DMS79 (cell line): Measurements from ENCODE around the gene ICAM5.
"Not testable (repeated sequence)": the region's sequence is repeated elsewhere in the genome, so short reads cannot be mapped to it uniquely, and the experiment has no call there.

Source experiments
- DNase-seq: peaks from one replicate; lab custom pipeline; 2025; lab: John Stamatoyannopoulos, UW

Gene ICAM5

GRCh38 chr19:10270616-10271394 is 18.9 kb upstream of the ICAM5 start, which contains the start of gene ICAM1:
Gene ICAM1, plus strand, starts transcription at chr19:10271120. Its CDS starts 40 bp downstream, at chr19:10271160.
- DNase-seq = no peak

GRCh38 chr19:10271543-10272086 is 18.1 kb upstream of the ICAM5 start:
- DNase-seq = no peak

GRCh38 chr19:10274589-10274988 is 15.2 kb upstream of the ICAM5 start:
- DNase-seq = no peak

GRCh38 chr19:10277795-10278589 is 11.8 kb upstream of the ICAM5 start:
- no peak for DNase-seq

GRCh38 chr19:10278935-10279334 is 10.8 kb upstream of the ICAM5 start:
- no peak for DNase-seq

GRCh38 chr19:10279737-10280442 is 9.9 kb upstream of the ICAM5 start:
- no peak for DNase-seq

GRCh38 chr19:10282043-10282442 is 7.7 kb upstream of the ICAM5 start:
- not testable (repeated sequence) for DNase-seq

- no peak for DNase-seq
Observed at GRCh38 chr19:10283301-10284064, 6.3 kb upstream of the ICAM5 start.

- DNase-seq = no peak
Observed at GRCh38 chr19:10284065-10284959, 5.4 kb upstream of the ICAM5 start.

- DNase-seq = no peak
Observed at GRCh38 chr19:10284960-10285278, 4.8 kb upstream of the ICAM5 start.

GRCh38 chr19:10285393-10285792 is 4.4 kb upstream of the ICAM5 start:
- DNase-seq = no peak

- DNase-seq = no peak
Observed at GRCh38 chr19:10286803-10287737, 2.7 kb upstream of the ICAM5 start, which contains the start of gene ICAM4. Gene ICAM4, plus strand, starts transcription at chr19:10286955. Its CDS starts 58 bp downstream, at chr19:10287013.

GRCh38 chr19:10288662-10289166 is 1.0 kb upstream of the ICAM5 start:
- DNase-seq = no peak

GRCh38 chr19:10289167-10289835 is 451 bp upstream of the ICAM5 start:
- DNase-seq = peak; percentile 70

- peak; percentile 22 for DNase-seq
Observed at GRCh38 chr19:10290357-10290875, 664 bp downstream of the ICAM5 start.

GRCh38 chr19:10290876-10291553 is 1.3 kb downstream of the ICAM5 start:
- no peak for DNase-seq

GRCh38 chr19:10291554-10292205 is 1.9 kb downstream of the ICAM5 start:
- DNase-seq = no peak
